HCEC 1CT (cell line): Measurements from ENCODE around the gene OPN1MW2.
"Not testable (repeated sequence)": the region's sequence is repeated elsewhere in the genome, so short reads cannot be mapped to it uniquely, and the experiment has no call there.

Source experiments
- DNase-seq: peaks from one replicate; pipeline ENCODE4 v3.0.0-alpha.2; 2017

Gene OPN1MW2

GRCh38 chrX:154219456-154219855 is at the start of gene OPN1MW2:
OPN1MW2 (plus strand) TSS chrX:154219756; CDS start chrX:154219816, 60 bp downstream.
- DNase-seq, result not testable (repeated sequence)

- not testable (repeated sequence) for DNase-seq
These were observed 47.0 kb upstream of the OPN1MW2 start for GRCh38 chrX:154172535-154172943.

GRCh38 chrX:154174356-154174755 is 45.2 kb upstream of the OPN1MW2 start:
- DNase-seq, result not testable (repeated sequence)

- DNase-seq, result not testable (repeated sequence)
These were observed 37.3 kb upstream of the OPN1MW2 start, which contains the start of gene OPN1MW for GRCh38 chrX:154182296-154182695. OPN1MW (plus strand) TSS chrX:154182596; CDS start chrX:154182678, 82 bp downstream.

GRCh38 chrX:154183794-154184193 is 35.8 kb upstream of the OPN1MW2 start:
- DNase-seq, result not testable (repeated sequence)

- DNase-seq, result not testable (repeated sequence)
These were observed 26.7 kb upstream of the OPN1MW2 start for GRCh38 chrX:154192846-154193245.

- DNase-seq, result not testable (repeated sequence)
These were observed 25.2 kb upstream of the OPN1MW2 start for GRCh38 chrX:154194316-154194715.

- not testable (repeated sequence) for DNase-seq
These were observed 23.1 kb upstream of the OPN1MW2 start for GRCh38 chrX:154196466-154196865.

- not testable (repeated sequence) for DNase-seq
These were observed 9.7 kb upstream of the OPN1MW2 start for GRCh38 chrX:154209670-154210418.

- not testable (repeated sequence) for DNase-seq
These were observed 8.5 kb upstream of the OPN1MW2 start for GRCh38 chrX:154211057-154211456.

- DNase-seq, result not testable (repeated sequence)
These were observed 8.1 kb upstream of the OPN1MW2 start for GRCh38 chrX:154211499-154211898.

GRCh38 chrX:154225292-154225691 is 5.7 kb downstream of the OPN1MW2 start:
- DNase-seq, result not testable (repeated sequence)

GRCh38 chrX:154226706-154227105 is 7.2 kb downstream of the OPN1MW2 start:
- not testable (repeated sequence) for DNase-seq

- not testable (repeated sequence) for DNase-seq
These were observed 11.9 kb downstream of the OPN1MW2 start for GRCh38 chrX:154231443-154231842.

GRCh38 chrX:154233620-154234019 is 14.1 kb downstream of the OPN1MW2 start:
- not testable (repeated sequence) for DNase-seq

GRCh38 chrX:154238939-154239559 is 19.5 kb downstream of the OPN1MW2 start:
- DNase-seq, result not testable (repeated sequence)

- not testable (repeated sequence) for DNase-seq
These were observed 20.5 kb downstream of the OPN1MW2 start for GRCh38 chrX:154239982-154240503.

- not testable (repeated sequence) for DNase-seq
These were observed 28.0 kb downstream of the OPN1MW2 start for GRCh38 chrX:154247377-154248045.

- DNase-seq, result not testable (repeated sequence)
These were observed 28.5 kb downstream of the OPN1MW2 start for GRCh38 chrX:154248076-154248475.

GRCh38 chrX:154257282-154257681 is 37.7 kb downstream of the OPN1MW2 start, which contains the start of gene OPN1MW3:
OPN1MW3 (plus strand) TSS chrX:154257582; CDS start chrX:154257620, 38 bp downstream.
- DNase-seq, result not testable (repeated sequence)

- DNase-seq, result not testable (repeated sequence)
These were observed 39.2 kb downstream of the OPN1MW2 start for GRCh38 chrX:154258711-154259110.

GRCh38 chrX:154263072-154263471 is 43.5 kb downstream of the OPN1MW2 start:
- DNase-seq, result not testable (repeated sequence)

- DNase-seq, result not testable (repeated sequence)
These were observed 49.7 kb downstream of the OPN1MW2 start for GRCh38 chrX:154269245-154269644.
